ENCODE results near the gene ZNF641. TPM values are rescaled to one million over a fixed set of nuclear protein-coding genes. Genes with fewer than 3 reads are reported as not detected.

The ZNF641 gene
- total and polyA plus RNA-seq, 7 donors, result 3.0 to 28.5 (median 16.6) TPM

GRCh38 chr12:48288387-48289268 is 62.1 kb downstream of the ZNF641 start:
- 26 to 62% methylated on average over 6 of the region's 6 CpGs for WGBS, 2 donors
- Histone ChIP-seq H3K4me1 (no peaks in the 10 kb centered on the region), H3K9me3 (no peaks in the 10 kb centered on the region), H3K27ac (no peak overlapping the region), H3K4me3 (no peak overlapping the region), H3K36me3 (no peaks in the 10 kb centered on the region), H3K27me3 (no peaks in the 10 kb centered on the region)
- intact Hi-C loops (cut with DNase I), result no loop called here
- no peak for TF ChIP-seq CTCF (IDR thresholded peaks at IDR 0.05)
- TF ChIP-seq POLR2AphosphoS5 (IDR thresholded peaks at IDR 0.05), result no peak
- no peak for TF ChIP-seq EP300 (IDR thresholded peaks at IDR 0.05)
- TF ChIP-seq POLR2A (IDR thresholded peaks at IDR 0.05), result no peak
- no peak for DNase-seq

Small RNA genes within 50 kb of the gene (small RNA-seq; reads per million reads assigned to genes)
- gene AC024257.2, result 0 reads per million in 3 donors

Other genes starting within 250 kb of the ZNF641 start
- 10 to 100 TPM; 16.9 to 26.0 (median 24.3) TPM for gene SENP1, start 244.8 kb downstream of the ZNF641 start, total RNA-seq
- gene SENP1, start 244.8 kb downstream of the ZNF641 start, polyA plus RNA-seq, result 1 to 10 TPM; 4.2 to 5.9 (median 4.4) TPM
- 10 to 100 TPM; 59.2 to 70.6 (median 67.3) TPM for gene PFKM, start 231.6 kb downstream of the ZNF641 start, total RNA-seq
- gene PFKM, start 231.6 kb downstream of the ZNF641 start, polyA plus RNA-seq, result 10 to 100 TPM; 15.6 to 31.1 (median 17.8) TPM
- gene ASB8, start 193.4 kb downstream of the ZNF641 start, total RNA-seq, result 10 to 100 TPM; 35.6 to 64.3 (median 38.5) TPM
- gene ASB8, start 193.4 kb downstream of the ZNF641 start, polyA plus RNA-seq, result 10 to 100 TPM; 20.6 to 27.0 (median 25.8) TPM
- 1 to 10 TPM; 1.7 to 3.3 (median 2.1) TPM for gene CCDC184, start 167.3 kb downstream of the ZNF641 start, total RNA-seq
- under 1 TPM in 2 of 3 donors, not detected in 1; 0.60 to 0.96 TPM for gene CCDC184, start 167.3 kb downstream of the ZNF641 start, polyA plus RNA-seq
- gene OR10AD1, start 147.6 kb downstream of the ZNF641 start, total RNA-seq, result not detected
- gene OR10AD1, start 147.6 kb downstream of the ZNF641 start, polyA plus RNA-seq, result not detected
- 1 to 10 TPM in 2 of 4 donors, under 1 TPM in 1, not detected in 1; 0.82 to 3.9 (median 1.9) TPM for gene ANP32D, start 121.6 kb upstream of the ZNF641 start, total RNA-seq
- not detected for gene ANP32D, start 121.6 kb upstream of the ZNF641 start, polyA plus RNA-seq
- gene C12orf54, start 131.6 kb upstream of the ZNF641 start, total RNA-seq, result 1 to 10 TPM in 2 of 4 donors, not detected in 2; 1.2 to 8.3 TPM
- gene C12orf54, start 131.6 kb upstream of the ZNF641 start, polyA plus RNA-seq, result under 1 TPM in 1 of 3 donors, not detected in 2; 0.28 TPM
- not detected for gene OR8S1, start 174.7 kb upstream of the ZNF641 start, total RNA-seq
- not detected for gene OR8S1, start 174.7 kb upstream of the ZNF641 start, polyA plus RNA-seq
- gene LALBA, start 219.1 kb upstream of the ZNF641 start, total RNA-seq, result not detected
- not detected for gene LALBA, start 219.1 kb upstream of the ZNF641 start, polyA plus RNA-seq